IMR-90 (cell line): ENCODE results near the gene CNTN4. TPM values are rescaled to one million over a fixed set of nuclear protein-coding genes. Genes with fewer than 3 reads are reported as not detected.

Source experiments
- ATAC-seq: fragments of 200-7000 bp; cut with Tn5 transposase; 2 replicates; pipeline ENCODE4 v1.9.1; 2020; ENCODE audit warnings: low read depth, mild to moderate bottlenecking, moderate library complexity
- BruUV-seq: library from RNA; stranded (reverse); fragments of 400-500 nt; replicated peaks from 2 replicates; lab custom pipeline; 2021; lab: Mats Ljungman, UMichigan
- CTCF ChIA-PET: fragments of 300-600 bp; formaldehyde crosslinking; extraction: SDS; loops from one replicate; lab custom pipeline; 2021; ENCODE audit warnings: antibody characterized with exemption; lab: Yijun Ruan, JAX
- POLR2A ChIA-PET: fragments of 300-600 bp; sonication (Branson Sonifier 250); formaldehyde crosslinking; loops from one replicate; lab custom pipeline; 2022; ENCODE audit warnings: antibody characterized with exemption; ENCODE audit not compliant: unreplicated experiment; lab: Charles Lee
- DNase-seq: peaks from one replicate; pipeline ENCODE4 v3.0.0; 2013
- H2AFZ ChIP-seq: replicated peaks from 2 replicates; pipeline ENCODE3; 2013; ENCODE audit warnings: low read length, mild to moderate bottlenecking; ENCODE audit not compliant: poor library complexity
- H2AK5ac ChIP-seq: 2 replicates; pipeline ENCODE4 v1.6.1; 2013; ENCODE audit warnings: low read depth, low read length, inconsistent platforms
- H2AK9ac ChIP-seq: replicated peaks from 2 replicates; pipeline ENCODE3; 2013; ENCODE audit warnings: mild to moderate bottlenecking, low read depth, low read length, moderate library complexity; ENCODE audit not compliant: poor library complexity
- H2BK120ac ChIP-seq: 2 replicates; pipeline ENCODE4 v1.6.1; 2013; ENCODE audit warnings: low read depth, low read length, inconsistent platforms
- H2BK15ac ChIP-seq: 3 replicates; pipeline ENCODE4 v1.6.1; 2013; ENCODE audit warnings: low read depth, low read length, inconsistent platforms
- H2BK20ac ChIP-seq: 2 replicates; pipeline ENCODE4 v1.6.1; 2013; ENCODE audit warnings: low read depth, mild to moderate bottlenecking, inconsistent platforms, low read length, moderate library complexity
- H2BK5ac ChIP-seq: 2 replicates; pipeline ENCODE4 v1.6.1; 2013; ENCODE audit warnings: mild to moderate bottlenecking, low read depth, low read length, inconsistent platforms; ENCODE audit not compliant: poor library complexity, severe bottlenecking
- H3K14ac ChIP-seq: replicated peaks from 2 replicates; pipeline ENCODE4 v1.6.1; 2013; ENCODE audit warnings: low read depth, low read length, inconsistent platforms
- H3K18ac ChIP-seq: 2 replicates; pipeline ENCODE4 v1.6.1; 2013; ENCODE audit warnings: low read depth, low read length, control low read depth
- H3K23ac ChIP-seq: 2 replicates; pipeline ENCODE4 v1.6.1; 2013; ENCODE audit warnings: low read depth, low read length, inconsistent platforms
- H3K27ac ChIP-seq: 2 replicates; pipeline ENCODE4 v1.5.1; 2013; ENCODE audit warnings: mild to moderate bottlenecking, control low read depth, low read length; ENCODE audit not compliant: insufficient read depth
- H3K27me3 ChIP-seq: 2 replicates; pipeline ENCODE4 v1.6.1; 2013; ENCODE audit warnings: low read length; ENCODE audit not compliant: control insufficient read depth, insufficient read depth
- H3K36me3 ChIP-seq: 2 replicates; pipeline ENCODE4 v1.6.1; 2013; ENCODE audit warnings: low read length, mixed read lengths; ENCODE audit not compliant: control insufficient read depth, insufficient read depth
- H3K4ac ChIP-seq: 2 replicates; pipeline ENCODE4 v1.6.1; 2013; ENCODE audit warnings: low read depth, low read length, inconsistent platforms
- H3K4me1 ChIP-seq: 2 replicates; pipeline ENCODE4 v1.6.1; 2013; ENCODE audit warnings: low read length, mixed read lengths; ENCODE audit not compliant: control insufficient read depth, insufficient read depth
- H3K4me2 ChIP-seq: 2 replicates; pipeline ENCODE4 v1.6.1; 2013; ENCODE audit warnings: low read depth, mild to moderate bottlenecking, control low read depth, low read length, moderate library complexity
- H3K4me3 ChIP-seq: 2 replicates; pipeline ENCODE4 v1.5.1; 2013; ENCODE audit warnings: low read depth, mild to moderate bottlenecking, control low read depth, low read length, moderate library complexity; ENCODE audit not compliant: insufficient read depth
- H3K56ac ChIP-seq: 2 replicates; pipeline ENCODE4 v1.6.1; 2013; ENCODE audit warnings: low read length, inconsistent platforms; ENCODE audit not compliant: insufficient read depth; ENCODE audit errors: extremely low read depth
- H3K79me1 ChIP-seq, 2 experiments: 2 replicates each; pipeline ENCODE4 v1.6.1; 2013; ENCODE audit warnings: low read length in 2 of 2, inconsistent platforms in 1 of 2, low read depth in 1 of 2
- H3K9ac ChIP-seq: 2 replicates; pipeline ENCODE4 v1.6.1; 2013; ENCODE audit warnings: low read depth, low read length, control low read depth
- H3K9me1 ChIP-seq: 2 replicates; pipeline ENCODE4 v1.6.1; 2013; ENCODE audit warnings: low read length, inconsistent platforms; ENCODE audit not compliant: insufficient read depth
- H3K9me3 ChIP-seq: 2 replicates; pipeline ENCODE4 v1.6.1; 2013; ENCODE audit warnings: low read length; ENCODE audit not compliant: control insufficient read depth, insufficient read depth
- H4K20me1 ChIP-seq: 2 replicates; pipeline ENCODE4 v1.6.1; 2013; ENCODE audit warnings: low read length, inconsistent platforms; ENCODE audit not compliant: insufficient read depth
- H4K5ac ChIP-seq: 2 replicates; pipeline ENCODE4 v1.6.1; 2013; ENCODE audit warnings: mild to moderate bottlenecking, low read depth, low read length, control low read depth
- H4K8ac ChIP-seq, 2 experiments: 2 replicates each; pipeline ENCODE4 v1.6.1; 2013; ENCODE audit warnings: low read depth in 2 of 2, low read length in 2 of 2, control low read depth in 1 of 2, inconsistent platforms in 1 of 2
- H4K91ac ChIP-seq: 2 replicates; pipeline ENCODE4 v1.6.1; 2013; ENCODE audit warnings: low read depth, low read length, inconsistent platforms; ENCODE audit not compliant: insufficient read depth
- BHLHE40 ChIP-seq: fragments of 150-350 bp; IDR thresholded peaks from 2 replicates; pipeline ENCODE4 v1.6.1; 2016; ENCODE audit warnings: mild to moderate bottlenecking, low read depth, low read length
- CEBPB ChIP-seq: IDR thresholded peaks from 2 replicates; pipeline ENCODE4 v1.6.1; 2012; ENCODE audit warnings: low read depth, low read length, improper control_type of control experiment
- CHD1 ChIP-seq: IDR thresholded peaks from 2 replicates; pipeline ENCODE4 v1.6.1; 2012; ENCODE audit warnings: low read depth, low read length, improper control_type of control experiment
- FOS ChIP-seq: fragments of 150-350 bp; IDR thresholded peaks from 2 replicates; pipeline ENCODE4 v1.6.1; 2016; ENCODE audit warnings: low read depth, low read length
- MAFK ChIP-seq: IDR thresholded peaks from 2 replicates; pipeline ENCODE4 v1.6.1; 2012; ENCODE audit warnings: low read depth, low read length, improper control_type of control experiment
- MAZ ChIP-seq: IDR thresholded peaks from 2 replicates; pipeline ENCODE4 v1.6.1; 2012; ENCODE audit warnings: low read depth, mild to moderate bottlenecking, low read length, improper control_type of control experiment, moderate library complexity, borderline replicate concordance
- MXI1 ChIP-seq: IDR thresholded peaks from 2 replicates; pipeline ENCODE4 v1.6.1; 2012; ENCODE audit warnings: low read depth, mild to moderate bottlenecking, low read length, moderate library complexity, borderline replicate concordance
- NFE2L2 ChIP-seq: fragments of 150-350 bp; IDR thresholded peaks from 2 replicates; pipeline ENCODE4 v1.6.1; 2016; ENCODE audit warnings: low read depth, mild to moderate bottlenecking, low read length
- POLR2A ChIP-seq: IDR thresholded peaks from 2 replicates; pipeline ENCODE4 v1.6.1; 2012; ENCODE audit warnings: mild to moderate bottlenecking, low read depth, low read length
- RAD21 ChIP-seq: IDR thresholded peaks from 2 replicates; pipeline ENCODE4 v1.6.1; 2012; ENCODE audit warnings: low read length, improper control_type of control experiment
- RCOR1 ChIP-seq: IDR thresholded peaks from 2 replicates; pipeline ENCODE4 v1.6.1; 2012; ENCODE audit warnings: mild to moderate bottlenecking, low read length, improper control_type of control experiment; ENCODE audit not compliant: insufficient replicate concordance
- RFX5 ChIP-seq: IDR thresholded peaks from 2 replicates; pipeline ENCODE4 v1.8.0; 2012; ENCODE audit warnings: low read depth, mild to moderate bottlenecking, low read length, moderate library complexity
- SMC3 ChIP-seq: fragments of 150-350 bp; IDR thresholded peaks from 2 replicates; pipeline ENCODE4 v1.6.1; 2016; ENCODE audit warnings: low read depth, mild to moderate bottlenecking, antibody characterized with exemption, low read length, moderate library complexity
- WGBS, 2 experiments: methylation state at CpG; one replicate each; pipeline versions ENCODE4 v1.1.5 to v1.1.7; 2013; ENCODE audit warnings: missing lambda C conversion rate in 2 of 2; ENCODE audit not compliant: insufficient read length in 1 of 2; ENCODE audit errors: extremely low coverage in 2 of 2; 5-methylcytosine and 5-hydroxymethylcytosine counted together
- dilution Hi-C: fragments of 300-500 bp; cut with HindIII; formaldehyde crosslinking; loops from one replicate; pipeline ENCODE4 v1.14.3; 2018; ENCODE audit warnings: low sequenced_read_pairs; ENCODE audit not compliant: unreplicated experiment
- in situ Hi-C: fragments of 300-500 bp; cut with MboI; formaldehyde crosslinking; loops from 3 replicates; pipeline ENCODE4 v1.14.3; 2019; ENCODE audit warnings: low sequenced_read_pairs, inconsistent platforms, mixed read lengths
- intact Hi-C: fragments of 100-400 bp; cut with micrococcal nuclease; formaldehyde crosslinking; loops from 2 replicates; pipeline ENCODE4 v1.10.0; 2022
- polyA plus RNA-seq, 3 experiments: library from polyadenylated mRNA; depleted of rRNA; stranded (reverse); fragments of >200 nt; gene quantifications; 2 replicates each; pipeline ENCODE4 v1.2.3, GENCODE V29; 2012; ENCODE audit warnings: low replicate concordance in 1 of 3
- total RNA-seq: library from RNA; depleted of rRNA; stranded (reverse); fragments of >200 nt; gene quantifications from 2 replicates; pipeline ENCODE4 v1.2.3, GENCODE V29; 2012
- TF ChIP-seq, protein P1 (sequence below): fragments of 150-350 bp; IDR thresholded peaks from 2 replicates; pipeline ENCODE4 v1.6.1; 2017; ENCODE audit warnings: mild to moderate bottlenecking, antibody characterized with exemption, low read length, low read depth
- TF ChIP-seq, protein P2 (sequence below): conservative IDR thresholded peaks from 2 replicates; pipeline ENCODE4 v1.5.1; 2012; ENCODE audit warnings: mild to moderate bottlenecking, low read depth, low read length, improper control_type of control experiment
- TF ChIP-seq, protein P3 (sequence below): fragments of 150-350 bp; IDR thresholded peaks from 2 replicates; pipeline ENCODE4 v1.6.1; 2016; ENCODE audit warnings: low read depth, mild to moderate bottlenecking, low read length, moderate library complexity, borderline replicate concordance

CNTN4 gene
- total and polyA plus RNA-seq, 2 of the 4 experiments (the other 2 are of a cell fraction), result under 0.01 TPM; not detected in 1

DNA sequence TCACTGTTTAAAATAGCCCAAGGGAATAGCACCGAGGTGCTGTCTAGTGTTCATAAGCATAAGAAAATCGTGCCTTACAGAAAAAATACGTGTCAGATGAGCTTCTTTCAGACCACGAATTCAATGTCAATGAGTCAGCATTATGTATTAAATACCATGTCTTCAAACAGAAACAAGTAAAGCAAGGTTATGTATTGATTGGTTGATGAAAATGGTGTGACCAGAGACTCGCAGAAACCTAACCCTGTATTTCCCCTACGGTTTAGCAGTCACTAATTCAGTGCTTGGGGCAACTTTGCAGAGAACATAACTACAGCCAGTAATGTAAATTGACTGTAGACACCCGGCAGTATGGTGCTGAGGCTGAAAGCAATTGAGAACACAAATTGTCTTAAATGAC, 703.8 kb downstream of the CNTN4 start:
- H2AFZ ChIP-seq, result no peak overlapping the region
- dilution Hi-C loops, result no loop called here
- no TSS peak for BruUV-seq
- H2BK5ac ChIP-seq, result no peak overlapping the region
- peaks cover 2% of the 10 kb centered on the region; the same call in 1 of the 2 replicates for H3K9me3 ChIP-seq
- no peak overlapping the region for H2BK15ac ChIP-seq
- no peak overlapping the region for H3K4me2 ChIP-seq
- POLR2A ChIA-PET, result no interaction called here
- DNase-seq (no peak), ATAC-seq (no peak)
- H3K18ac ChIP-seq, result no peak overlapping the region
- no peaks in the 10 kb centered on the region for H3K27me3 ChIP-seq
- WGBS, 2 experiments, result no CpG with 5 or more reads among the region's 7 CpGs
- CTCF ChIA-PET, result no interaction called here
- no peak overlapping the region for H4K91ac ChIP-seq
- intact Hi-C loops, result no loop called here
- H2BK120ac ChIP-seq, result no peak overlapping the region
- H3K4me1 ChIP-seq, result no peaks in the 10 kb centered on the region
- H3K9ac ChIP-seq, result no peak overlapping the region
- no peak overlapping the region for H4K8ac ChIP-seq
- H2BK20ac ChIP-seq, result no peak overlapping the region
- H3K23ac ChIP-seq, result no peak overlapping the region
- no peak overlapping the region for H3K4me3 ChIP-seq
- TF ChIP-seq MAZ (no peak), FOS (no peak), RCOR1 (no peak), MAFK (no peak), SMC3 (no peak), RFX5 (no peak), BHLHE40 (no peak), CEBPB (no peak), RAD21 (no peak), POLR2A (no peak), CHD1 (no peak), MXI1 (no peak), NFE2L2 (no peak)
- TF ChIP-seq, protein P1, sequence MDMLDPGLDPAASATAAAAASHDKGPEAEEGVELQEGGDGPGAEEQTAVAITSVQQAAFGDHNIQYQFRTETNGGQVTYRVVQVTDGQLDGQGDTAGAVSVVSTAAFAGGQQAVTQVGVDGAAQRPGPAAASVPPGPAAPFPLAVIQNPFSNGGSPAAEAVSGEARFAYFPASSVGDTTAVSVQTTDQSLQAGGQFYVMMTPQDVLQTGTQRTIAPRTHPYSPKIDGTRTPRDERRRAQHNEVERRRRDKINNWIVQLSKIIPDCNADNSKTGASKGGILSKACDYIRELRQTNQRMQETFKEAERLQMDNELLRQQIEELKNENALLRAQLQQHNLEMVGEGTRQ, result no peak
- TF ChIP-seq, protein P2, sequence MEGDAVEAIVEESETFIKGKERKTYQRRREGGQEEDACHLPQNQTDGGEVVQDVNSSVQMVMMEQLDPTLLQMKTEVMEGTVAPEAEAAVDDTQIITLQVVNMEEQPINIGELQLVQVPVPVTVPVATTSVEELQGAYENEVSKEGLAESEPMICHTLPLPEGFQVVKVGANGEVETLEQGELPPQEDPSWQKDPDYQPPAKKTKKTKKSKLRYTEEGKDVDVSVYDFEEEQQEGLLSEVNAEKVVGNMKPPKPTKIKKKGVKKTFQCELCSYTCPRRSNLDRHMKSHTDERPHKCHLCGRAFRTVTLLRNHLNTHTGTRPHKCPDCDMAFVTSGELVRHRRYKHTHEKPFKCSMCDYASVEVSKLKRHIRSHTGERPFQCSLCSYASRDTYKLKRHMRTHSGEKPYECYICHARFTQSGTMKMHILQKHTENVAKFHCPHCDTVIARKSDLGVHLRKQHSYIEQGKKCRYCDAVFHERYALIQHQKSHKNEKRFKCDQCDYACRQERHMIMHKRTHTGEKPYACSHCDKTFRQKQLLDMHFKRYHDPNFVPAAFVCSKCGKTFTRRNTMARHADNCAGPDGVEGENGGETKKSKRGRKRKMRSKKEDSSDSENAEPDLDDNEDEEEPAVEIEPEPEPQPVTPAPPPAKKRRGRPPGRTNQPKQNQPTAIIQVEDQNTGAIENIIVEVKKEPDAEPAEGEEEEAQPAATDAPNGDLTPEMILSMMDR, result no peak
- TF ChIP-seq, protein P3, sequence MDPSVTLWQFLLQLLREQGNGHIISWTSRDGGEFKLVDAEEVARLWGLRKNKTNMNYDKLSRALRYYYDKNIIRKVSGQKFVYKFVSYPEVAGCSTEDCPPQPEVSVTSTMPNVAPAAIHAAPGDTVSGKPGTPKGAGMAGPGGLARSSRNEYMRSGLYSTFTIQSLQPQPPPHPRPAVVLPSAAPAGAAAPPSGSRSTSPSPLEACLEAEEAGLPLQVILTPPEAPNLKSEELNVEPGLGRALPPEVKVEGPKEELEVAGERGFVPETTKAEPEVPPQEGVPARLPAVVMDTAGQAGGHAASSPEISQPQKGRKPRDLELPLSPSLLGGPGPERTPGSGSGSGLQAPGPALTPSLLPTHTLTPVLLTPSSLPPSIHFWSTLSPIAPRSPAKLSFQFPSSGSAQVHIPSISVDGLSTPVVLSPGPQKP, result no peak
- H3K56ac ChIP-seq, result no peak overlapping the region
- H3K27ac ChIP-seq, result no peak overlapping the region
- no peaks in the 10 kb centered on the region for H3K9me1 ChIP-seq
- no peak overlapping the region for H3K14ac ChIP-seq
- no peak overlapping the region for H2AK5ac ChIP-seq
- in situ Hi-C loops, result no loop called here
- H3K36me3 ChIP-seq, result no peaks in the 10 kb centered on the region
- H4K5ac ChIP-seq, result no peak overlapping the region
- H3K79me1 ChIP-seq, result no peaks in the 10 kb centered on the region
- no peak overlapping the region for H2AK9ac ChIP-seq
- no peaks in the 10 kb centered on the region for H4K20me1 ChIP-seq
- no peak overlapping the region for H3K4ac ChIP-seq
